MM.1S (cell line): ENCODE measurements around the gene MSGN1.

Experiments
- DNase-seq: peaks from one replicate; pipeline ENCODE4 v3.0.0-alpha.2; 2015
- H2AFZ ChIP-seq: fragments of 300-600 bp; sonication (generic); 2 replicates; pipeline ENCODE4 v1.6.0; 2016; ENCODE audit warnings: antibody characterized with exemption, low read length
- H3F3A ChIP-seq: fragments of 300-600 bp; sonication (generic); 2 replicates; pipeline ENCODE4 v1.6.1; 2016; ENCODE audit warnings: mild to moderate bottlenecking, antibody characterized with exemption, low read length, moderate library complexity, mixed read lengths; ENCODE audit not compliant: insufficient read depth
- H3K27ac ChIP-seq: fragments of 300-600 bp; sonication (generic); 2 replicates; pipeline ENCODE4 v1.5.1; 2016; ENCODE audit warnings: mild to moderate bottlenecking, low read length
- H3K27me3 ChIP-seq: fragments of 300-600 bp; sonication (generic); replicated peaks from 2 replicates; pipeline ENCODE4 v1.6.0; 2016; ENCODE audit warnings: low read length; ENCODE audit not compliant: insufficient read depth
- H3K36me3 ChIP-seq: fragments of 300-600 bp; sonication (generic); replicated peaks from 2 replicates; pipeline ENCODE4 v1.6.1; 2016; ENCODE audit warnings: mild to moderate bottlenecking, low read length, mixed read lengths; ENCODE audit not compliant: insufficient read depth
- H3K4me1 ChIP-seq: fragments of 300-600 bp; sonication (generic); 2 replicates; pipeline ENCODE4 v1.6.1; 2016; ENCODE audit warnings: low read length, mixed read lengths
- H3K4me2 ChIP-seq: fragments of 300-600 bp; sonication (generic); 2 replicates; pipeline ENCODE4 v1.6.0; 2016; ENCODE audit warnings: low read depth, low read length
- H3K4me3 ChIP-seq: fragments of 300-600 bp; sonication (generic); 2 replicates; pipeline ENCODE4 v1.5.1; 2016; ENCODE audit warnings: low read length, mixed read lengths
- H3K79me2 ChIP-seq: fragments of 300-600 bp; sonication (generic); 2 replicates; pipeline ENCODE4 v1.6.1; 2016; ENCODE audit warnings: mixed run types, low read length, mixed read lengths
- H3K9ac ChIP-seq: fragments of 300-600 bp; sonication (generic); 2 replicates; pipeline ENCODE4 v1.6.1; 2016; ENCODE audit warnings: low read length, mixed read lengths
- H3K9me2 ChIP-seq: fragments of 300-600 bp; sonication (generic); replicated peaks from 2 replicates; pipeline ENCODE4 v1.6.1; 2016; ENCODE audit warnings: mild to moderate bottlenecking, low read length, mixed read lengths; ENCODE audit not compliant: insufficient read depth
- H3K9me3 ChIP-seq: fragments of 300-600 bp; sonication (generic); replicated peaks from 2 replicates; pipeline ENCODE4 v1.6.1; 2016; ENCODE audit warnings: mild to moderate bottlenecking, low read length, mixed read lengths; ENCODE audit not compliant: insufficient read depth
- H4K20me1 ChIP-seq: fragments of 300-600 bp; sonication (generic); 2 replicates; pipeline ENCODE4 v1.6.1; 2016; ENCODE audit warnings: mild to moderate bottlenecking, low read length, moderate library complexity, mixed read lengths; ENCODE audit not compliant: insufficient read depth
- EZH2 ChIP-seq: fragments of 300-600 bp; sonication (generic); optimal IDR thresholded peaks from 2 replicates; pipeline ENCODE3; 2017; ENCODE audit warnings: low read depth, mild to moderate bottlenecking, antibody characterized with exemption, low read length, mixed read lengths
- EZH2phosphoT487 ChIP-seq: fragments of 300-600 bp; sonication (generic); IDR thresholded peaks from 2 replicates; pipeline ENCODE4 v1.6.1; 2018; ENCODE audit warnings: antibody characterized with exemption, low read length
- TF ChIP-seq, protein P1 (sequence below): fragments of 300-600 bp; sonication (generic); IDR thresholded peaks from 2 replicates; pipeline ENCODE4 v1.5.1; 2016; ENCODE audit warnings: antibody characterized with exemption, low read length, mixed read lengths

Gene MSGN1

GRCh38 chr2:17799301-17800120 lies 16.7 kb upstream of the MSGN1 start:
- no peak overlapping the region for H3K4me3 ChIP-seq

GRCh38 chr2:17800219-17800618 lies 16.0 kb upstream of the MSGN1 start:
- Histone ChIP-seq H3K27me3 (no peaks in the 10 kb centered on the region), H2AFZ (no peak overlapping the region), H3K79me2 (no peaks in the 10 kb centered on the region), H3K4me1 (no peaks in the 10 kb centered on the region), H3K9ac (no peak overlapping the region), H3K27ac (no peak overlapping the region), H3K36me3 (no peaks in the 10 kb centered on the region), H3F3A (no peaks in the 10 kb centered on the region), H3K9me3 (no peaks in the 10 kb centered on the region), H3K4me2 (no peak overlapping the region), H3K4me3 (no peak overlapping the region), H4K20me1 (no peaks in the 10 kb centered on the region), H3K9me2 (no peaks in the 10 kb centered on the region)
- TF ChIP-seq EZH2phosphoT487 (no peak), EZH2 (no peak)
- TF ChIP-seq, protein P1, sequence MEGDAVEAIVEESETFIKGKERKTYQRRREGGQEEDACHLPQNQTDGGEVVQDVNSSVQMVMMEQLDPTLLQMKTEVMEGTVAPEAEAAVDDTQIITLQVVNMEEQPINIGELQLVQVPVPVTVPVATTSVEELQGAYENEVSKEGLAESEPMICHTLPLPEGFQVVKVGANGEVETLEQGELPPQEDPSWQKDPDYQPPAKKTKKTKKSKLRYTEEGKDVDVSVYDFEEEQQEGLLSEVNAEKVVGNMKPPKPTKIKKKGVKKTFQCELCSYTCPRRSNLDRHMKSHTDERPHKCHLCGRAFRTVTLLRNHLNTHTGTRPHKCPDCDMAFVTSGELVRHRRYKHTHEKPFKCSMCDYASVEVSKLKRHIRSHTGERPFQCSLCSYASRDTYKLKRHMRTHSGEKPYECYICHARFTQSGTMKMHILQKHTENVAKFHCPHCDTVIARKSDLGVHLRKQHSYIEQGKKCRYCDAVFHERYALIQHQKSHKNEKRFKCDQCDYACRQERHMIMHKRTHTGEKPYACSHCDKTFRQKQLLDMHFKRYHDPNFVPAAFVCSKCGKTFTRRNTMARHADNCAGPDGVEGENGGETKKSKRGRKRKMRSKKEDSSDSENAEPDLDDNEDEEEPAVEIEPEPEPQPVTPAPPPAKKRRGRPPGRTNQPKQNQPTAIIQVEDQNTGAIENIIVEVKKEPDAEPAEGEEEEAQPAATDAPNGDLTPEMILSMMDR, result no peak
- DNase-seq, result no peak

More at GRCh38 chr2:17799301-17800120, 16.7 kb upstream of the MSGN1 start:
- Histone ChIP-seq H2AFZ (no peak overlapping the region), H3K9me2 (no peaks in the 10 kb centered on the region), H3K27ac (no peak overlapping the region), H3K79me2 (no peaks in the 10 kb centered on the region), H3K27me3 (no peaks in the 10 kb centered on the region), H3F3A (no peaks in the 10 kb centered on the region), H3K9me3 (no peaks in the 10 kb centered on the region), H3K9ac (no peak overlapping the region), H3K4me1 (no peaks in the 10 kb centered on the region), H3K4me2 (no peak overlapping the region), H4K20me1 (no peaks in the 10 kb centered on the region), H3K36me3 (no peaks in the 10 kb centered on the region)
- TF ChIP-seq, protein P1, result no peak
- TF ChIP-seq EZH2phosphoT487 (no peak), EZH2 (no peak)
- no peak for DNase-seq

GRCh38 chr2:17800693-17801458 lies 15.4 kb upstream of the MSGN1 start:
- Histone ChIP-seq H3K9ac (no peak overlapping the region), H3K9me3 (no peaks in the 10 kb centered on the region), H3K27ac (no peak overlapping the region), H3F3A (no peaks in the 10 kb centered on the region), H3K36me3 (no peaks in the 10 kb centered on the region), H3K27me3 (no peaks in the 10 kb centered on the region), H3K9me2 (no peaks in the 10 kb centered on the region), H3K4me3 (no peak overlapping the region), H3K79me2 (no peaks in the 10 kb centered on the region), H4K20me1 (no peaks in the 10 kb centered on the region), H3K4me1 (no peaks in the 10 kb centered on the region; the same call in 1 of the 2 replicates), H3K4me2 (no peak overlapping the region), H2AFZ (no peak overlapping the region)
- DNase-seq, result no peak
- TF ChIP-seq EZH2phosphoT487, result no peak
- TF ChIP-seq, protein P1, result no peak
- TF ChIP-seq EZH2, result no peak
